GM21381 (cell line): Measurements from ENCODE around the gene GPR75.

Experiments
- ATAC-seq: cut with Tn5 transposase; IDR thresholded peaks from one replicate; pipeline ENCODE4 v1.9.1; 2021; ENCODE audit warnings: mild to moderate bottlenecking, moderate library complexity; ENCODE audit not compliant: unreplicated experiment

The GPR75 gene

GRCh38 chr2:53859206-53860181 is at the start of gene GPR75:
TSS of gene GPR75 (minus strand) at chr2:53859967. CDS start at chr2:53854756, 5,211 bp downstream.
- ATAC-seq: no peak

GRCh38 chr2:53907582-53907981 is 47.8 kb upstream of the GPR75 start:
- ATAC-seq: no peak

GRCh38 chr2:53905396-53905795 is 45.6 kb upstream of the GPR75 start:
- no peak for ATAC-seq

- no peak for ATAC-seq
Measured at GRCh38 chr2:53903011-53903410, 43.2 kb upstream of the GPR75 start.

GRCh38 chr2:53901192-53901591 is 41.4 kb upstream of the GPR75 start:
- ATAC-seq: no peak

- ATAC-seq: no peak
Measured at GRCh38 chr2:53896864-53897263, 37.1 kb upstream of the GPR75 start.

- ATAC-seq: no peak
Measured at GRCh38 chr2:53886406-53887280, 26.9 kb upstream of the GPR75 start.

GRCh38 chr2:53884883-53885282 is 25.1 kb upstream of the GPR75 start:
- no peak for ATAC-seq

GRCh38 chr2:53881986-53882385 is 22.2 kb upstream of the GPR75 start:
- ATAC-seq: no peak

GRCh38 chr2:53881360-53881759 is 21.6 kb upstream of the GPR75 start:
- ATAC-seq: no peak

- ATAC-seq: no peak
Measured at GRCh38 chr2:53880756-53881155, 21.0 kb upstream of the GPR75 start.

GRCh38 chr2:53877556-53877955 is 17.8 kb upstream of the GPR75 start:
- ATAC-seq: no peak

GRCh38 chr2:53877112-53877511 is 17.3 kb upstream of the GPR75 start:
- no peak for ATAC-seq

GRCh38 chr2:53874401-53874950 is 14.7 kb upstream of the GPR75 start:
- no peak for ATAC-seq

- no peak for ATAC-seq
Measured at GRCh38 chr2:53867773-53868172, 8.0 kb upstream of the GPR75 start.

- no peak for ATAC-seq
Measured at GRCh38 chr2:53867169-53867568, 7.4 kb upstream of the GPR75 start.

- ATAC-seq: no peak
Measured at GRCh38 chr2:53865962-53866361, 6.2 kb upstream of the GPR75 start.

GRCh38 chr2:53865264-53865663 is 5.5 kb upstream of the GPR75 start:
- no peak for ATAC-seq

GRCh38 chr2:53863538-53864227 is 3.9 kb upstream of the GPR75 start:
- no peak for ATAC-seq

- no peak for ATAC-seq
Measured at GRCh38 chr2:53861824-53862223, 2.1 kb upstream of the GPR75 start.

- no peak for ATAC-seq
Measured at GRCh38 chr2:53856272-53856671, 3.5 kb downstream of the GPR75 start.
